HEK293 (cell line): Measurements from ENCODE around the gene TGFBRAP1.

Experiments
- CTCF ChIA-PET: fragments of 350-600 bp; formaldehyde crosslinking; extraction: SDS; loops from one replicate; lab custom pipeline; 2021; ENCODE audit warnings: antibody characterized with exemption; lab: Yijun Ruan, JAX
- POLR2A ChIA-PET: fragments of 300-600 bp; formaldehyde crosslinking; extraction: SDS; loops from one replicate; lab custom pipeline; 2020; ENCODE audit warnings: antibody characterized with exemption, inconsistent platforms; lab: Yijun Ruan, JAX
- H3K27ac ChIP-seq: fragments of 200-500 bp; sonication (Bioruptor generic); 2 replicates; pipeline ENCODE4 v1.5.1; 2014; ENCODE audit warnings: low read depth, low read length, control low read depth, inconsistent platforms; ENCODE audit errors: extremely low read depth
- H3K36me3 ChIP-seq, 2 experiments: fragments of 200-500 bp in 1 of 2; sonication (Bioruptor generic) in 1 of 2; 1 replicate in 1 of 2; 2 replicates in 1 of 2; pipeline ENCODE4 v1.5.1; 2014 to 2017; ENCODE audit warnings: inconsistent platforms in 2 of 2, low read length in 2 of 2; ENCODE audit not compliant: control insufficient read depth in 2 of 2, insufficient read depth in 1 of 2
- H3K4me1 ChIP-seq: fragments of 200-500 bp; sonication (Bioruptor generic); 2 replicates; pipeline ENCODE4 v1.5.1; 2014; ENCODE audit warnings: mild to moderate bottlenecking, low read length, inconsistent platforms; ENCODE audit not compliant: control insufficient read depth, insufficient read depth
- H3K4me3 ChIP-seq: 2 replicates; pipeline ENCODE4 v1.5.1; 2011; ENCODE audit warnings: low read depth, mild to moderate bottlenecking, control low read depth, low read length, moderate library complexity
- H3K9me3 ChIP-seq: fragments of 200-500 bp; sonication (Bioruptor generic); 2 replicates; pipeline ENCODE4 v1.5.1; 2014; ENCODE audit warnings: low read depth, low read length, inconsistent platforms; ENCODE audit not compliant: control insufficient read depth, insufficient read depth
- GLI4 ChIP-seq: fragments of 450-650 bp; formaldehyde crosslinking; IDR thresholded peaks from 2 replicates; pipeline ENCODE4 v1.5.1; 2016; ENCODE audit warnings: missing biosample characterization, missing genetic modification characterization
- KLF1 ChIP-seq: fragments of 450-650 bp; formaldehyde crosslinking; IDR thresholded peaks from 2 replicates; pipeline ENCODE4 v1.5.1; 2016; ENCODE audit warnings: missing biosample characterization, missing genetic modification characterization
- MEIS1 ChIP-seq: sonication (generic); formaldehyde crosslinking; IDR thresholded peaks from 2 replicates; pipeline ENCODE4 v1.8.1; 2022; ENCODE audit warnings: missing genetic modification reagents, mild to moderate bottlenecking, borderline replicate concordance
- MYNN ChIP-seq: fragments of 450-650 bp; formaldehyde crosslinking; IDR thresholded peaks from 2 replicates; pipeline ENCODE4 v1.5.1; 2016; ENCODE audit warnings: missing biosample characterization, missing genetic modification characterization, borderline replicate concordance
- PRDM2 ChIP-seq: fragments of 450-650 bp; formaldehyde crosslinking; IDR thresholded peaks from 2 replicates; pipeline ENCODE4 v1.5.1; 2016; ENCODE audit warnings: missing biosample characterization, missing genetic modification characterization, borderline replicate concordance
- SETDB1 ChIP-seq: IDR thresholded peaks from one replicate; pipeline ENCODE4 v1.6.1; 2017; ENCODE audit warnings: mild to moderate bottlenecking, low read length, moderate library complexity, mixed read lengths; ENCODE audit not compliant: insufficient read length
- YY2 ChIP-seq: fragments of 450-650 bp; formaldehyde crosslinking; IDR thresholded peaks from 2 replicates; pipeline ENCODE4 v1.5.1; 2016; ENCODE audit warnings: missing biosample characterization, missing genetic modification characterization
- ZNF16 ChIP-seq: fragments of 450-650 bp; formaldehyde crosslinking; IDR thresholded peaks from 2 replicates; pipeline ENCODE4 v1.5.1; 2016; ENCODE audit warnings: low read depth, missing biosample characterization, missing genetic modification characterization
- ZNF211 ChIP-seq: fragments of 450-650 bp; formaldehyde crosslinking; IDR thresholded peaks from 2 replicates; pipeline ENCODE4 v1.5.1; 2016; ENCODE audit warnings: low read depth, missing biosample characterization, missing genetic modification characterization
- ZNF214 ChIP-seq: fragments of 450-650 bp; formaldehyde crosslinking; IDR thresholded peaks from 2 replicates; pipeline ENCODE4 v1.5.1; 2017; ENCODE audit warnings: missing biosample characterization, mild to moderate bottlenecking, missing genetic modification characterization, borderline replicate concordance
- ZNF223 ChIP-seq: fragments of 450-650 bp; formaldehyde crosslinking; IDR thresholded peaks from 2 replicates; pipeline ENCODE4 v1.5.1; 2016; ENCODE audit warnings: missing biosample characterization, missing genetic modification characterization
- ZNF311 ChIP-seq: fragments of 450-650 bp; formaldehyde crosslinking; IDR thresholded peaks from 2 replicates; pipeline ENCODE4 v1.5.1; 2017; ENCODE audit warnings: missing biosample characterization, missing genetic modification characterization, borderline replicate concordance
- ZNF335 ChIP-seq: fragments of 450-650 bp; formaldehyde crosslinking; conservative IDR thresholded peaks from 2 replicates; pipeline ENCODE4 v1.5.1; 2016; ENCODE audit warnings: missing biosample characterization, missing genetic modification characterization
- ZNF341 ChIP-seq: fragments of 450-650 bp; formaldehyde crosslinking; IDR thresholded peaks from 2 replicates; pipeline ENCODE4; 2016; ENCODE audit warnings: low read depth, missing biosample characterization, missing genetic modification characterization
- ZNF350 ChIP-seq: fragments of 450-650 bp; formaldehyde crosslinking; IDR thresholded peaks from 2 replicates; pipeline ENCODE4 v1.5.0; 2017; ENCODE audit warnings: missing biosample characterization, mild to moderate bottlenecking, missing genetic modification characterization
- ZNF404 ChIP-seq: fragments of 450-650 bp; formaldehyde crosslinking; IDR thresholded peaks from 2 replicates; pipeline ENCODE4 v1.5.1; 2017; ENCODE audit warnings: missing biosample characterization, missing genetic modification characterization
- ZNF707 ChIP-seq: fragments of 450-650 bp; formaldehyde crosslinking; IDR thresholded peaks from 2 replicates; pipeline ENCODE4 v1.5.1; 2016; ENCODE audit warnings: missing biosample characterization, missing genetic modification characterization
- ZNF747 ChIP-seq: fragments of 450-650 bp; formaldehyde crosslinking; IDR thresholded peaks from 2 replicates; pipeline ENCODE4 v1.5.1; 2016; ENCODE audit warnings: missing biosample characterization, missing genetic modification characterization
- ZNF76 ChIP-seq: fragments of 450-650 bp; formaldehyde crosslinking; IDR thresholded peaks from 2 replicates; pipeline ENCODE4; 2016; ENCODE audit warnings: low read depth, missing biosample characterization, missing genetic modification characterization, borderline replicate concordance
- ZNF837 ChIP-seq: fragments of 450-650 bp; formaldehyde crosslinking; IDR thresholded peaks from 2 replicates; pipeline ENCODE4 v1.5.1; 2016; ENCODE audit warnings: missing biosample characterization, missing genetic modification characterization

The TGFBRAP1 gene

DNA sequence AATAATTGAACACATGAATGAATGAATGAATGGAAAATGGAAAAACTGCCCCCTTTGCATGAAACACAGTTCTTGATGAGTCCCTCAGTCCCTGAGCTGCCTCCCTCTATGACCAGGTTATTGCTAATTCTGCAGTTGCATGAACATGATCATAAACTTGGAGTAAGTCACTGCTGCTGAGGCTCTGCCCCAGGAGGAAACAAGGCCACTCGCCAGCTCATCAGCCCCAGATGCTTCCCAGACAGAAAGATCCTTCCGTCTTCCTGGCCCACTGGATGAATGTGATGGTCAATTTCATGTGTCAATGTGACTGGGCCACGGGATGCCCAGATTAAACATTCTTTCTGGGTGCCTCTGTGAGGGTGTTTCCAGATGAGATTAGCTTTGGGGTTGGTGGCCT, 71.6 kb downstream of the TGFBRAP1 start:
- ChIA-PET POLR2A (no interaction called here), CTCF (interaction anchor here (0.6 to 2.1 kb wide), 5 partner anchors 14 to 143 kb away, joined by 3 to 11 read pairs (median 5); partner anchors contain the start of gene GPR45)
- H3K4me3 ChIP-seq, result no peak overlapping the region

GRCh38 chr2:105256431-105257047, 73.0 kb downstream of the TGFBRAP1 start:
- ChIA-PET CTCF (interaction anchor here (1.0 to 1.9 kb wide), 2 partner anchors 17 to 21 kb away, joined by 3 to 6 read pairs; no protein-coding TSS in a partner anchor), POLR2A (interaction anchor here (0.6 to 1.3 kb wide), 2 partner anchors 17 to 18 kb away, joined by 3 to 5 read pairs; no protein-coding TSS in a partner anchor)
- no peak for TF ChIP-seq ZNF707 (tag by site-specific recombination)
- TF ChIP-seq YY2 (tag by site-specific recombination), result no peak
- no peak for TF ChIP-seq ZNF837 (tag by site-specific recombination)
- TF ChIP-seq ZNF16 (tag by site-specific recombination), result no peak
- TF ChIP-seq ZNF223, result no peak
- TF ChIP-seq ZNF747, result no peak
- no peak for TF ChIP-seq KLF1 (tag by site-specific recombination)
- TF ChIP-seq SETDB1, result no peak
- TF ChIP-seq ZNF311 (tag by site-specific recombination), result no peak
- TF ChIP-seq ZNF214 (tag by site-specific recombination), result no peak
- no peak for TF ChIP-seq ZNF211 (tag by site-specific recombination)
- Histone ChIP-seq H3K4me3 (no peak overlapping the region), H3K27ac (no peak overlapping the region), H3K9me3 (no peaks in the 10 kb centered on the region), H3K4me1 (no peaks in the 10 kb centered on the region), H3K36me3 (no peaks in the 10 kb centered on the region)

More for the DNA sequence above, 71.6 kb downstream of the TGFBRAP1 start:
- Histone ChIP-seq H3K9me3 (no peaks in the 10 kb centered on the region), H3K4me1 (no peaks in the 10 kb centered on the region), H3K36me3 (peaks cover 0 to 3% of the 10 kb centered on the region in 2 experiments; a peak in 1 of 3 replicates), H3K27ac (no peak overlapping the region)
- TF ChIP-seq ZNF335 (no peak), ZNF76 (tag by site-specific recombination) (no peak), ZNF404 (tag by site-specific recombination) (no peak), MYNN (tag by site-specific recombination) (no peak), ZNF350 (tag by site-specific recombination) (no peak), PRDM2 (tag by site-specific recombination) (no peak), GLI4 (tag by site-specific recombination) (no peak), ZNF341 (tag by site-specific recombination) (no peak), MEIS1 (no peak)
